HepG2 (cell line): Measurements from ENCODE around the gene PLPP3. TPM values are rescaled to one million over a fixed set of nuclear protein-coding genes. Genes with fewer than 3 reads are reported as not detected.
A peak's percentile ranks its signal among the peaks of the same experiment; 100 is the strongest.

Experiments
- HNRNPLL ChIP-seq: fragments of 200-400 bp; formaldehyde crosslinking; IDR thresholded peaks from 2 replicates; pipeline ENCODE4 v1.6.1; 2017; ENCODE audit warnings: mild to moderate bottlenecking, low read depth, low read length; ENCODE audit not compliant: poor library complexity, severe bottlenecking
- HOXA3 ChIP-seq: sonication (generic); formaldehyde crosslinking; IDR thresholded peaks from 2 replicates; pipeline ENCODE4 v1.5.0; 2020; ENCODE audit warnings: missing genetic modification reagents
- NFE2 ChIP-seq: sonication (generic); formaldehyde crosslinking; IDR thresholded peaks from 2 replicates; pipeline ENCODE4 v1.4.0; 2020; ENCODE audit warnings: missing genetic modification reagents
- RARG ChIP-seq: sonication (generic); formaldehyde crosslinking; IDR thresholded peaks from 2 replicates; pipeline ENCODE4 v1.4.0; 2020; ENCODE audit warnings: low read depth, mild to moderate bottlenecking, missing genetic modification reagents
- TSC22D2 ChIP-seq: sonication (generic); formaldehyde crosslinking; IDR thresholded peaks from 2 replicates; pipeline ENCODE4 v1.5.1; 2020; ENCODE audit warnings: missing genetic modification reagents, mild to moderate bottlenecking, borderline replicate concordance
- XRCC5 ChIP-seq: fragments of 200-400 bp; formaldehyde crosslinking; optimal IDR thresholded peaks from 2 replicates; pipeline ENCODE3; 2017; ENCODE audit warnings: mild to moderate bottlenecking, low read length
- ZMYM4 ChIP-seq: sonication (generic); formaldehyde crosslinking; IDR thresholded peaks from 2 replicates; pipeline ENCODE4 v1.8.1; 2023; ENCODE audit warnings: mild to moderate bottlenecking, missing genetic modification reagents
- ZNF614 ChIP-seq: IDR thresholded peaks from 2 replicates; pipeline ENCODE4 v1.6.1; 2018; ENCODE audit warnings: missing biosample characterization, missing genetic modification reagents, inconsistent platforms, borderline replicate concordance
- ZNF737 ChIP-seq: sonication (generic); formaldehyde crosslinking; IDR thresholded peaks from 2 replicates; pipeline ENCODE4 v1.5.0; 2020; ENCODE audit warnings: missing genetic modification reagents, mild to moderate bottlenecking, borderline replicate concordance
- ZNF816 ChIP-seq: sonication (generic); formaldehyde crosslinking; IDR thresholded peaks from 2 replicates; pipeline ENCODE4 v1.8.0; 2022; ENCODE audit warnings: missing genetic modification reagents, mild to moderate bottlenecking, borderline replicate concordance
- polyA plus RNA-seq, 8 experiments: library from polyadenylated mRNA; depleted of rRNA in 3 of 8; stranded (reverse) in 7 of 8; unstranded in 1 of 8; fragments of >200 nt; fragmentation: Illumina TruSeq in 4 of 8; extraction: Trizol in 4 of 8; gene quantifications; 2 replicates each; pipeline versions ENCODE4 v1.2.1 to v1.2.3, GENCODE V29; 2011 to 2016; ENCODE audit warnings: low read depth in 4 of 8, missing spikeins in 1 of 8, mixed read lengths in 1 of 8; ENCODE audit not compliant: insufficient read depth in 1 of 8
- total RNA-seq, 5 experiments: library from RNA; depleted of rRNA; stranded (reverse); fragments of >200 nt; fragmentation: Illumina TruSeq; extraction: Trizol; gene quantifications; 2 replicates each; pipeline ENCODE4 v1.2.3, GENCODE V29; 2016; ENCODE audit warnings: low read depth in 1 of 5
- TF ChIP-seq, protein P1 (sequence below): sonication (generic); formaldehyde crosslinking; IDR thresholded peaks from 2 replicates; pipeline ENCODE4 v1.5.0; 2020; ENCODE audit warnings: mild to moderate bottlenecking, missing genetic modification reagents, borderline replicate concordance
- TF ChIP-seq, protein P2 (sequence below): sonication (generic); formaldehyde crosslinking; IDR thresholded peaks from 2 replicates; pipeline ENCODE4 v1.4.0; 2020; ENCODE audit warnings: mild to moderate bottlenecking, low read depth, missing genetic modification reagents
- TF ChIP-seq, protein P3 (sequence below): sonication (generic); formaldehyde crosslinking; conservative IDR thresholded peaks from 2 replicates; pipeline ENCODE4 v1.4.0; 2020; ENCODE audit warnings: missing genetic modification reagents
- TF ChIP-seq, protein P4 (sequence below): sonication (generic); formaldehyde crosslinking; IDR thresholded peaks from 2 replicates; pipeline ENCODE4 v1.4.0; 2020; ENCODE audit warnings: low read depth, mild to moderate bottlenecking, missing genetic modification reagents

PLPP3 gene
- total and polyA plus RNA-seq, 2 of the 13 experiments (the other 11 are each of a cell fraction or from before 2014, with no cell fraction given): 49.7 to 65.8 TPM

DNA sequence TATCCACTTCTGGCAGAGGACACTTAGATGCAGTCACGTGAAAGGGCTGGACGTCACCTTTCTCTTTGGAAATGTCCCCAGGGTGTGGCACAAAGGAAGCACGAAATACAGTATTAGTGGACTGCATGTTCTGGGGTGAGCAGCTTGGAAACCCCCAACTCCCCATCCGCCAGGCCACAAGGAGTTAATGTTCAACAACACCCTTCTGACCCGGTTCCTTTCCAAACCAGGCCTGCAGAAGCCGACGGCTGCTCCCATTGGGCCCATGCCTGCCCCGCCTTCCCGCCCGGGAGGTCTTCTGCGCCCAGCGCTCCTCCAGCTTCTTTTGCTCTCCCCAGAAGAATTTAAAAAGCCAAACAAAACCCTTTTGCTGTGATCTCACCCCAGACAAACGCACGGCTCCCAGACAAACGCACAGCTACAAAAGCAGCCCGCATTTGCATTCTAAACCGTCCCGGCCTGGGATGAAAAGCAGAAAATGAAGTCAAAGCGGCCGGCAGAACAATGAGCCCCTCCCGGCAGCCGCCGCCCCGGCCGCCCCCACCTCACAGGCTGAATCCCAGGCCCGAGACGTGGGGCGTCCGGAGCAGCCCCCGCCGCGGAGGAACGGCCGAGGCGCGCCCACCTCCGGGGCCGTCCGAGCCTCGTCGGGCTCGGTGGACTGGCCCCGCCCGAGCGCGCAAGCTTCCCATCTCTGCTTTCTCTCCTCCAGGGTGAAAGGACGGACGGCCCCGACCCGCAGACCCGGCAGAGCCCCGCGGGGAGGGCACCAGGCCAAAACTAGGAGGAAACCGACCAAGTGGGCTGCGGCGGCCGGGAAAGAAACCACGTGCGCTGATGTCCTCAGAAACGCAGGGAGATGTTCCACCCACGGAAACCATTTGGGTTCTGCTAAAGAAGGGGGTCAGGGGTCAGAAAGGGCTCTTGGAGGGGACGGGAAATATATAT lies 101.9 kb downstream of the PLPP3 start (continued):
- TF ChIP-seq ZMYM4 (CRISPR knock-in tag) (peak; percentile 50), ZNF816 (CRISPR knock-in tag) (no peak), ZNF614 (no peak; the same call in 1 of the 2 replicates), HNRNPLL (peak; percentile 44), ZNF737 (no peak), NFE2 (CRISPR knock-in tag) (no peak), XRCC5 (no peak), TSC22D2 (CRISPR knock-in tag) (no peak; the same call in 1 of the 2 replicates), HOXA3 (CRISPR knock-in tag) (no peak; the same call in 1 of the 2 replicates), RARG (CRISPR knock-in tag) (0 out of 2 replicates have a peak, but pooled peaks have one; percentile 42)
- TF ChIP-seq, protein P1, sequence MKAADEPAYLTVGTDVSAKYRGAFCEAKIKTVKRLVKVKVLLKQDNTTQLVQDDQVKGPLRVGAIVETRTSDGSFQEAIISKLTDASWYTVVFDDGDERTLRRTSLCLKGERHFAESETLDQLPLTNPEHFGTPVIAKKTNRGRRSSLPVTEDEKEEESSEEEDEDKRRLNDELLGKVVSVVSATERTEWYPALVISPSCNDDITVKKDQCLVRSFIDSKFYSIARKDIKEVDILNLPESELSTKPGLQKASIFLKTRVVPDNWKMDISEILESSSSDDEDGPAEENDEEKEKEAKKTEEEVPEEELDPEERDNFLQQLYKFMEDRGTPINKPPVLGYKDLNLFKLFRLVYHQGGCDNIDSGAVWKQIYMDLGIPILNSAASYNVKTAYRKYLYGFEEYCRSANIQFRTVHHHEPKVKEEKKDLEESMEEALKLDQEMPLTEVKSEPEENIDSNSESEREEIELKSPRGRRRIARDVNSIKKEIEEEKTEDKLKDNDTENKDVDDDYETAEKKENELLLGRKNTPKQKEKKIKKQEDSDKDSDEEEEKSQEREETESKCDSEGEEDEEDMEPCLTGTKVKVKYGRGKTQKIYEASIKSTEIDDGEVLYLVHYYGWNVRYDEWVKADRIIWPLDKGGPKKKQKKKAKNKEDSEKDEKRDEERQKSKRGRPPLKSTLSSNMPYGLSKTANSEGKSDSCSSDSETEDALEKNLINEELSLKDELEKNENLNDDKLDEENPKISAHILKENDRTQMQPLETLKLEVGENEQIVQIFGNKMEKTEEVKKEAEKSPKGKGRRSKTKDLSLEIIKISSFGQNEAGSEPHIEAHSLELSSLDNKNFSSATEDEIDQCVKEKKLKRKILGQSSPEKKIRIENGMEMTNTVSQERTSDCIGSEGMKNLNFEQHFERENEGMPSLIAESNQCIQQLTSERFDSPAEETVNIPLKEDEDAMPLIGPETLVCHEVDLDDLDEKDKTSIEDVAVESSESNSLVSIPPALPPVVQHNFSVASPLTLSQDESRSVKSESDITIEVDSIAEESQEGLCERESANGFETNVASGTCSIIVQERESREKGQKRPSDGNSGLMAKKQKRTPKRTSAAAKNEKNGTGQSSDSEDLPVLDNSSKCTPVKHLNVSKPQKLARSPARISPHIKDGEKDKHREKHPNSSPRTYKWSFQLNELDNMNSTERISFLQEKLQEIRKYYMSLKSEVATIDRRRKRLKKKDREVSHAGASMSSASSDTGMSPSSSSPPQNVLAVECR (CRISPR knock-in tag): peak; percentile 27; the same call in 1 of the 2 replicates
- TF ChIP-seq, protein P2, sequence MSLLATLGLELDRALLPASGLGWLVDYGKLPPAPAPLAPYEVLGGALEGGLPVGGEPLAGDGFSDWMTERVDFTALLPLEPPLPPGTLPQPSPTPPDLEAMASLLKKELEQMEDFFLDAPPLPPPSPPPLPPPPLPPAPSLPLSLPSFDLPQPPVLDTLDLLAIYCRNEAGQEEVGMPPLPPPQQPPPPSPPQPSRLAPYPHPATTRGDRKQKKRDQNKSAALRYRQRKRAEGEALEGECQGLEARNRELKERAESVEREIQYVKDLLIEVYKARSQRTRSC (CRISPR knock-in tag): no peak
- TF ChIP-seq, protein P3, sequence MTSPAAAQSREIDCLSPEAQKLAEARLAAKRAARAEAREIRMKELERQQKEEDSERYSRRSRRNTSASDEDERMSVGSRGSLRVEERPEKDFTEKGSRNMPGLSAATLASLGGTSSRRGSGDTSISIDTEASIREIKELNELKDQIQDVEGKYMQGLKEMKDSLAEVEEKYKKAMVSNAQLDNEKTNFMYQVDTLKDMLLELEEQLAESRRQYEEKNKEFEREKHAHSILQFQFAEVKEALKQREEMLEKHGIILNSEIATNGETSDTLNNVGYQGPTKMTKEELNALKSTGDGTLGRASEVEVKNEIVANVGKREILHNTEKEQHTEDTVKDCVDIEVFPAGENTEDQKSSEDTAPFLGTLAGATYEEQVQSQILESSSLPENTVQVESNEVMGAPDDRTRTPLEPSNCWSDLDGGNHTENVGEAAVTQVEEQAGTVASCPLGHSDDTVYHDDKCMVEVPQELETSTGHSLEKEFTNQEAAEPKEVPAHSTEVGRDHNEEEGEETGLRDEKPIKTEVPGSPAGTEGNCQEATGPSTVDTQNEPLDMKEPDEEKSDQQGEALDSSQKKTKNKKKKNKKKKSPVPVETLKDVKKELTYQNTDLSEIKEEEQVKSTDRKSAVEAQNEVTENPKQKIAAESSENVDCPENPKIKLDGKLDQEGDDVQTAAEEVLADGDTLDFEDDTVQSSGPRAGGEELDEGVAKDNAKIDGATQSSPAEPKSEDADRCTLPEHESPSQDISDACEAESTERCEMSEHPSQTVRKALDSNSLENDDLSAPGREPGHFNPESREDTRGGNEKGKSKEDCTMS (CRISPR knock-in tag): no peak
- TF ChIP-seq, protein P4, sequence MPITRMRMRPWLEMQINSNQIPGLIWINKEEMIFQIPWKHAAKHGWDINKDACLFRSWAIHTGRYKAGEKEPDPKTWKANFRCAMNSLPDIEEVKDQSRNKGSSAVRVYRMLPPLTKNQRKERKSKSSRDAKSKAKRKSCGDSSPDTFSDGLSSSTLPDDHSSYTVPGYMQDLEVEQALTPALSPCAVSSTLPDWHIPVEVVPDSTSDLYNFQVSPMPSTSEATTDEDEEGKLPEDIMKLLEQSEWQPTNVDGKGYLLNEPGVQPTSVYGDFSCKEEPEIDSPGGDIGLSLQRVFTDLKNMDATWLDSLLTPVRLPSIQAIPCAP (CRISPR knock-in tag): no peak
